Keratinocyte (primary cell): ENCODE results near the gene ARHGAP28.

Experiments used
- CTCF ChIP-seq, 3 experiments: IDR thresholded peaks in 1 of 3; conservative IDR thresholded peaks in 1 of 3; optimal IDR thresholded peaks in 1 of 3; 2 replicates in 2 of 3; 3 replicates in 1 of 3; pipeline versions ENCODE3 to v1.5.1; 2011; ENCODE audit warnings: low read length in 3 of 3, mild to moderate bottlenecking in 3 of 3, moderate library complexity in 2 of 3, control low read depth in 1 of 3, inconsistent platforms in 1 of 3; ENCODE audit not compliant: insufficient read depth in 2 of 3; ENCODE audit errors: extremely low read depth in 1 of 3
- EZH2 ChIP-seq: IDR thresholded peaks from one replicate; pipeline ENCODE4 v1.6.1; 2012; ENCODE audit warnings: inconsistent platforms, mild to moderate bottlenecking, low read length, moderate library complexity

GRCh38 chr18:6939972-6940371, 210.5 kb downstream of the ARHGAP28 start:
- TF ChIP-seq CTCF (optimal IDR thresholded peaks at IDR 0.05 in 1 of 3, IDR thresholded peaks at IDR 0.05 in 1 of 3, conservative IDR thresholded peaks at IDR 0.05 in 1 of 3; ENCODE audit: extremely low read depth in 1 of 3, insufficient read depth in 2 of 3, low read length in 3 of 3), result no peak
- TF ChIP-seq EZH2, result no peak
